HG03025 (cell line): ENCODE results near the gene MCF2L2.
"Not testable (repeated sequence)": the region's sequence is repeated elsewhere in the genome, so short reads cannot be mapped to it uniquely, and the experiment has no call there.

ENCODE experiments used
- ATAC-seq: cut with Tn5 transposase; IDR thresholded peaks from one replicate; pipeline ENCODE4 v1.9.1; 2021; ENCODE audit warnings: mild to moderate bottlenecking, moderate library complexity; ENCODE audit not compliant: unreplicated experiment, low FRiP score

The MCF2L2 gene

GRCh38 chr3:183249006-183249718 lies 179.3 kb downstream of the MCF2L2 start:
- no peak for ATAC-seq

GRCh38 chr3:183247011-183247589 lies 181.3 kb downstream of the MCF2L2 start:
- ATAC-seq: no peak

DNA sequence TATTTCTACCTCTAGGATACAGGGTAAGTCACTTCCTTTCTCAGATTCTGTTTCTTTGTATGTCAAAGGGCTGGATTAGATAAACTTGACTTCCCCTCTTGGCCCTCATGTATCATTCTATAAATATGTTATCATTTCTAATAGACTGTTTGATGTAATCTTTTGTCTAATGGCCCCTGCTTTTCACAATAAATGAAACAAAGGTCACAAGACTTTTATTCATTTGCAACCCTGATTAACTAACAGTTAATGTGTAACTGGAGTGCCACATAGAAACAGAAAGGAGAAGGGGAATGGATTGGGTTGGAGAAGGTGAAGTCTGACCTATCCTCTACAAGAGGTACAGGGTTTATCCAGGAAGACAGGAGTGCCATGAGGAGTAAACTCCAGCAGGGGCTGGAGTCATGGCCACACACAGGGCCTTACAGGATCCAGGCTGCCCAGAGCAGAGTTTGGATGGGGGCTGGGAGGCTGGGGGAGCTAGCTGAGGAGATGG lies 183.4 kb downstream of the MCF2L2 start:
- ATAC-seq: no peak

DNA sequence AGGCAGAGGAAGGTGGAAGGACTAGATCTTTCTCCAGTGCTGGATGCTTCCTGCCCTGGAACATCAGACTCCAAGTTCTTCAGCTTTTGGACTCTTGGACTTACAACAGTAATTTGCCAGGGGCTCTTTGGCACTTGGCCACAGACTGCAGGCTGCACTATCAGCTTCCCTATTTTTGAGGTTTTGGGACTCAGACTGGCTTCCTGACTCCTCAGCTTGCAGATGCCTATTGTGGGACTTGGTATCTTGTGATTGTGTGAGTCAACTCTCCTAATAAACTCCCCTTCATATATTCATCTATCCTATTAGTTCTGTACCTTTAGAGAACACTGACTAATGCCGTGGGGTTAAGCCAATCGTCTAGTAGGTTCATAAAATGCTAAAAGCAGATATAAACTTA lies 184.2 kb downstream of the MCF2L2 start:
- ATAC-seq: no peak

- no peak for ATAC-seq
Observed at GRCh38 chr3:183242431-183242830, 186.0 kb downstream of the MCF2L2 start.

DNA sequence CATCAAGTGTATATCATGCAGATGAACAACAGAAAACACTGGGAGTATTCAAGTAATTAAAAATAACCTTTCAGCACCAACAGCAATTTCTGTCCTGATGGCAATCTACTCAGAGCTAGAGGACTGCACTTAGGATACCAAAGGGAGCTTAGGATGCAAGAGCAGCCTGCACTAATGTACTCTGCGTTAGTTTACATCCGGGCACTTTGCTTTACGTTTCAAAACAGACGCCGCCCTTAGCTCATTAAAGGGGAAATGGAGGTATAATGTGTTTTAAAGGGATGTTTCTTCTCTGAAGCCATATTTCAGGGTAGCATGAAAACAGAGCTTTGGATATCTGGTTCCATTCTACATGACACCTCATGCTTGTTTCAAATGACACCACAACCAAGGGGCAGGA lies 189.4 kb downstream of the MCF2L2 start:
- no peak for ATAC-seq

DNA sequence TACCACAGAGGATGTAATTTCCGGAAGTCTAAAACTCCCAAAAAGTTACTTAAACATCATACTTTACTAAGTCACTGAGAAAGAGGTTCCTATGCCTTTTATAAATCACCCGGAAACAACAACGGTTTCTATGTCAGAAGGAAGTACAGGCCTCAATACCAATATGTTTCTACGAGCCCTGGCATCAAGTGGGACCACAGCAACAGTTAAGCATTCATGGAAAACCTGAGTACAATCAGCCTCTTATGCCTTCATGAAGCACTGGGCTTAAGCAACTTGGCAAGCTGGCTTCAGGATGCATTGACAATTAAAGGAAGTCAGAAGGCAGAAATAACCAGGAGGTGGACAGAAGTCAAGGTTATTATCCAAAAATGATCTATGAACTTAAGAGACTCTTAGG lies 194.5 kb downstream of the MCF2L2 start:
- ATAC-seq: no peak

GRCh38 chr3:183230826-183231225 lies 197.6 kb downstream of the MCF2L2 start:
- ATAC-seq: no peak

DNA sequence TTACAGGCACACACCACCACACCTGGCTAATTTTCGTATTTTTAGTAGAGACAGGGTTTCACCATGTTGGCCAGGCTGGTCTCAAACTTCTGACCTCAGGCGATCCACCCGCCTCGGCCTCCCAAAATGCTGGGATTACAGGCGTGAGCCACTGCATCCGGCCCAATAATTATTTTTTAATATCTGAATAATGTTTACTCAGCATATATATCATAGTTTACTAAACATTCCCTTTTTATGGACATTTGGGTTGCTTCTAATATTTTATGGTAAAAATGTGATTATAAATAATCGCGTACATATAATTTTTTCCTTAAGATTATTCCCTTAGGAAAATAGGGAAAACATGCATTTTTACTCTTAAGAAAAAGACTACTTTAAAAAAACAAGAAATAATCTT lies 198.2 kb downstream of the MCF2L2 start:
- not testable (repeated sequence) for ATAC-seq

DNA sequence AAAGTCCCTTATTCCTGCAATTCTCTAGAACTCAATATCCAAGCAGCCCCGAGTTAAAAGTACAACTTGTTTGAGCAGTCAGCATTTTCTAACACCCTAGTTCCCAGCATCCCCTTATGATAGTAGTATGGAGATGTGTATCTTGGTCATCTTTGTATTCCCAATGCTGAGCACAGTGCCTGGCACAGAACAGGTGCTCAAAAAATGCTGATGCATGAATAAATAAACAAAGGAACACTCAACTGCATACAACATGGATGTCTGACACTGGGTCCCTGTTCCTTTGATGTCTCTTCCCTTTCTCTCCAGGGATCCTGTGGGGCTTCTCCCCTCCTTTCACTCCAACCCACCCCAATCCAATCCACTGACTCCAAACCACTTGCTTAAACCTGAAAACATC lies 199.2 kb downstream of the MCF2L2 start:
- no peak for ATAC-seq

GRCh38 chr3:183227586-183227985 lies 200.8 kb downstream of the MCF2L2 start:
- no peak for ATAC-seq

DNA sequence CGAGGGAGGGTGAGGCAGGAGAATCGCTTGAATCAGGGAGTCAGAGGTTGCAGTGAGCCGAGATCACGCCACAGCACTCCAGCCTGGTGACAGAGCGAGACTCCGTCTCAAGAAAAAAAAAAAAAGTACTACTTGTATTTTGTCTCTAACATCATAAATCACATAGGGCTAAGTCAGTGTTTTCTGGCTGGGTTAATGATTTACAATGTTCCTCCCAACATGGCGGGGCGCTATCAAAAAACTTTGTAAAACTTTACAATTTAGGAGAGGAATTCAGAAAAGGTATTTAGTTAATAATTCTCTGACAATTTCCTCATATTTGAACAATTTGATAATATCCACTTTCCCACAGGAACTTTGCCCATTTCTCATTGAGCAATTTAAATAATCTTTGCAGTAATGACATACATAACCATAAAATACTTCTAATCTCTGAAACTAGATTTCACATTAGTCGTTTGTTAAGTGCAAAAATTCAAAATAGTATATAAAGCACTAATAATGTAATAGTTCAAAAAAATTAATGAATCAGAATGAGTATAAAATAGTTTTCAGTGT lies 202.0 kb downstream of the MCF2L2 start:
- ATAC-seq: no peak

DNA sequence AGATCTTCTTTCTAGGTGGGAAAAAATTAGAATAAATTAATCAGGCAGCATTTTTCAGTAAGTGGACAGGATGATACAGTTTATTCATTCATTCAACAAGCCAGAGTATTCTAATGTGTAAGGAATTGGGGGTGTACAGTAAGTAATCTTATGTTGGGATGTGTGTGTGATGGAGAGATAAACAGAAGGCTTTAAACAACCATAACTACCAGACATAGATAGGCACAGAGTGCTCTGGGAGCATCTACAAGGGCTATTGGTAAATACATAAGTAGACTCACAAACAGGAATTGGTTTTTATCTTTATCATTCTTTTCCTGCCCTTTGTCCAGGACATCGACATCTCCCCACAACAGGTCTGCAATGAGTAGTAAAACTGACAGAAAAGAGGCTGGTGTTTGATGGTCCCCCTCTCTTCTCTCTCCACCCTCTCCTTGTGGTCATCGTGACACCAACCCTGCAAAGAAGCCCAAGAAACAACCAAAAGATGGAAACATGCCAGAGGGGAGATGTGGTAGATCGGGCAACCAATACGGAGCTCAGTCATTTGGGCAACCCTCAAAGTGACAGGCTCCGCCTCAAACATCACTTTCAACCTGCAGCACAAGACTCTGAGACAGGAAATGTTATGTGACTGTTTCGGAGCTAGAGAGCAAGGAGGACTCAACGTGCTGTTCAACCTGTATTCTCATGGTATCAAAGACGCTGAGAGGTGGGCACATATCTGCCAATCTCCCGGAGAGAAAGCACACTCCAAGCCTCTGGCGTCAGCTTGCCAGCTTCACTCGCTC lies 204.0 kb downstream of the MCF2L2 start:
- ATAC-seq: no peak

DNA sequence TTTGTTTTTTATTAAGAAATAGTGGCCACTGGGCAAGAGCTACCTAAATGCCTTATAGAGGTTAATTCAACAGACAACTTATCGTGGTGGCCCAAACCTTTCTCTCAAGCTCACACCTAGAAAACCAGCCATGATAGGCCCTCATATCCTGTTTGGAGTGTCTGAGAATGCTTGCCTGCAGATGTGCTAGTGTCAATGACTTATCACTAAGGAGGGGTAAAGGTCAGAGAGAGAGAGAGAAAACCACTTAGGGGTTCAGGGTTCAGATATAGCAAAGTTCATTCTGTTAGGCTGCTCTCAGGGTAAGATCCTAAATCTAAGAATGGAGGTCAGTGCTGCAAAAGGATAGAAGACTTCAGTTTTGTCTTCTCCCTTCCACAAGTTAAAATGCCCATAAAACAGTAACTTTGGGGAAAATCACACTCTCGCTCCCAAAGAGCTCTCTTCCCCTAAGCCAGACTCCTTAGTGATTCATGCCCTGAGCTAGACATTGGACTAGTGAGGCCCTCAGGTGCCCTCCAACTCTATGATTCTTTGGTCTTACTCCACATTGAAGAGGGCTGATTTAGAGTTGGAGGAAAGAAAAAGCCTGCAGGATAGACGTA lies 205.7 kb downstream of the MCF2L2 start:
- no peak for ATAC-seq

GRCh38 chr3:183220828-183221227 lies 207.6 kb downstream of the MCF2L2 start:
- ATAC-seq: no peak

DNA sequence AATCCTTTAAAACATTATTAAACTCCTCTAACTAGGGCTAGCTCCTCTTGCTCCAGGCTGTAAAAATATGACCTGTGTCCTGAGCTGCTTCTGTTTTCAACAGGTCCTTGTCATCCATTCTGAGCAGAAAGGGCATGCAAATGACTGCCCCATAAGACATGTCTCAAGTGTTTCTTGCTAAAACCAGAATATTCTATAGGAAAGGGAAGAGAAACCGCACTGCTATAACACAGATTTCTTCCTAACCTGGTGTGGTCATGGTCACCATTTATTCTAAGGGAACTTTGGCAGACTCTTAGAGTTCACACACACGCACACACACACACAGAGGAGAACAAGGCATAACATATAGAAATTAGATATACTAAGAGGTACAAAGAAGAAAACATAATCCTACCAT lies 209.6 kb downstream of the MCF2L2 start:
- no peak for ATAC-seq

GRCh38 chr3:183217548-183218332 lies 210.7 kb downstream of the MCF2L2 start:
- no peak for ATAC-seq

GRCh38 chr3:183215591-183216202 lies 212.7 kb downstream of the MCF2L2 start:
- no peak for ATAC-seq

DNA sequence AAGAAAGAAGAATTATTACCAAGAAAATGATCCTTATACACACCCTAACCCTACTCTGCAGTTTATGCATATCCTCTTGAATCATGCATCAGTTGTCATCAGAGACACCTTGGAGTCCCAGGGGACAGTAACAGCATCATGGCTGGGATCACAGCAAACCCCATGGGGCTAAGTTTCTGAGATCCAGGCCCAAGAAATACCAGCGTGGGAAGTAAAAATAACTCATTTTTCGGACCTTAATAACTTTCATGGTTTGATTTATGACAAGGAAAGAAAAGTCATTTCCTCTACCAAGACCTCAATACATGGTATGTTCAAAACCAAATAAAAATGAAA lies 214.2 kb downstream of the MCF2L2 start:
- ATAC-seq: no peak
